Activated naive CD8-positive, alpha-beta T cell treated with anti-CD3 and anti-CD28 coated beads, Interleukin-2, amount 10 ng/mL, durations not matched to agents 7 days and 5 days (primary cell): ENCODE measurements around the gene THRSP. TPM values are rescaled to one million over a fixed set of nuclear protein-coding genes. Genes with fewer than 3 reads are reported as not detected.
"Not testable (repeated sequence)": the region's sequence is repeated elsewhere in the genome, so short reads cannot be mapped to it uniquely, and the experiment has no call there.

Experiments used
- ATAC-seq: fragments of 150-1000 bp; cut with Tn5 transposase; one replicate; pipeline ENCODE4 v1.10.0; 2021; ENCODE audit warnings: low read depth, moderate library complexity
- POLR2A ChIA-PET: fragments of 350-600 bp; sonication (Branson Sonifier 250); formaldehyde crosslinking; loops from one replicate; lab custom pipeline; 2021; ENCODE audit warnings: antibody characterized with exemption; lab: Charles Lee
- DNase-seq: peaks from one replicate; pipeline ENCODE4 v3.0.0; 2021
- H3K27ac Mint-ChIP-seq: one replicate; pipeline ENCODE4 v1.8.0; 2022; ENCODE audit warnings: mild to moderate bottlenecking, mixed read lengths
- H3K27me3 Mint-ChIP-seq: one replicate; pipeline ENCODE4 v1.8.0; 2022; ENCODE audit warnings: mild to moderate bottlenecking, moderate library complexity, mixed read lengths
- H3K36me3 Mint-ChIP-seq: one replicate; pipeline ENCODE4 v1.8.0; 2021; ENCODE audit warnings: mild to moderate bottlenecking, mixed read lengths
- H3K4me1 Mint-ChIP-seq: one replicate; pipeline ENCODE4 v1.8.0; 2021; ENCODE audit warnings: mixed read lengths
- H3K4me3 Mint-ChIP-seq: one replicate; pipeline ENCODE4 v1.8.0; 2022; ENCODE audit warnings: mild to moderate bottlenecking, moderate library complexity, mixed read lengths
- H3K9me3 Mint-ChIP-seq: one replicate; pipeline ENCODE4 v1.8.0; 2021; ENCODE audit warnings: mixed read lengths
- total RNA-seq, 2 experiments: library from RNA; stranded (reverse); gene quantifications; one replicate each; pipeline ENCODE4 v1.2.3, GENCODE V29; 2021

THRSP gene
- not detected for total RNA-seq

- Mint-ChIP-seq H3K4me3 (no peak within 1 kb of the TSS), H3K27me3 (no peaks in the 10 kb centered on the region), H3K9me3 (no peaks in the 10 kb centered on the region), H3K4me1 (peaks cover 1% of the 10 kb centered on the region), H3K36me3 (peaks cover 15% of the 10 kb centered on the region), H3K27ac (no peak within 1 kb of the TSS)
- POLR2A ChIA-PET, result interaction anchor here (1.3 kb wide), 1 partner anchor 16 kb away, joined by 3 read pairs; no protein-coding TSS in a partner anchor
- ATAC-seq (no peak), DNase-seq (no peak)
Observed at GRCh38 chr11:78063440-78064181, at the start of gene THRSP. TSS of gene THRSP (plus strand) at chr11:78063861. CDS start at chr11:78063882, 21 bp downstream.

GRCh38 chr11:78014937-78015520 is 48.6 kb upstream of the THRSP start:
- POLR2A ChIA-PET, H3K4me1 Mint-ChIP-seq, H3K27me3 Mint-ChIP-seq, ATAC-seq, H3K36me3 Mint-ChIP-seq, DNase-seq, H3K27ac Mint-ChIP-seq, H3K4me3 Mint-ChIP-seq, H3K9me3 Mint-ChIP-seq: not testable (repeated sequence)

- Mint-ChIP-seq H3K4me1 (no peaks in the 10 kb centered on the region), H3K27ac (no peak overlapping the region), H3K36me3 (no peaks in the 10 kb centered on the region), H3K4me3 (no peak overlapping the region), H3K9me3 (no peaks in the 10 kb centered on the region), H3K27me3 (peaks cover 5% of the 10 kb centered on the region)
- POLR2A ChIA-PET, result no interaction called here
- DNase-seq, result no peak
- no peak for ATAC-seq
Observed at GRCh38 chr11:78015878-78016277, 47.8 kb upstream of the THRSP start.

GRCh38 chr11:78019808-78020207 is 43.9 kb upstream of the THRSP start:
- H3K36me3 Mint-ChIP-seq, result no peaks in the 10 kb centered on the region
- H3K27ac Mint-ChIP-seq, result no peak overlapping the region
- DNase-seq (no peak), ATAC-seq (no peak)
- H3K4me1 Mint-ChIP-seq, result peaks cover 5% of the 10 kb centered on the region
- H3K9me3 Mint-ChIP-seq, result no peaks in the 10 kb centered on the region
- POLR2A ChIA-PET, result no interaction called here
- H3K27me3 Mint-ChIP-seq, result peaks cover 23% of the 10 kb centered on the region
- no peak overlapping the region for H3K4me3 Mint-ChIP-seq

GRCh38 chr11:78020246-78020645 is 43.4 kb upstream of the THRSP start:
- POLR2A ChIA-PET, result no interaction called here
- ATAC-seq, result no peak
- H3K4me1 Mint-ChIP-seq, result peaks cover 5% of the 10 kb centered on the region
- no peaks in the 10 kb centered on the region for H3K9me3 Mint-ChIP-seq
- DNase-seq, result no peak
- H3K27ac Mint-ChIP-seq, result no peak overlapping the region
- no peak overlapping the region for H3K4me3 Mint-ChIP-seq
- peaks cover 23% of the 10 kb centered on the region for H3K27me3 Mint-ChIP-seq
- H3K36me3 Mint-ChIP-seq, result no peaks in the 10 kb centered on the region

GRCh38 chr11:78021611-78022010 is 42.0 kb upstream of the THRSP start:
- peaks cover 23% of the 10 kb centered on the region for H3K27me3 Mint-ChIP-seq
- H3K36me3 Mint-ChIP-seq, result no peaks in the 10 kb centered on the region
- H3K27ac Mint-ChIP-seq, result no peak overlapping the region
- no peak overlapping the region for H3K4me3 Mint-ChIP-seq
- peaks cover 5% of the 10 kb centered on the region for H3K4me1 Mint-ChIP-seq
- no peak for ATAC-seq
- no peaks in the 10 kb centered on the region for H3K9me3 Mint-ChIP-seq
- POLR2A ChIA-PET, result no interaction called here
- no peak for DNase-seq

- DNase-seq (no peak), ATAC-seq (no peak)
- peaks cover 5% of the 10 kb centered on the region for H3K4me1 Mint-ChIP-seq
- peaks cover 23% of the 10 kb centered on the region for H3K27me3 Mint-ChIP-seq
- POLR2A ChIA-PET, result no interaction called here
- H3K36me3 Mint-ChIP-seq, result no peaks in the 10 kb centered on the region
- H3K27ac Mint-ChIP-seq, result no peak within 1 kb of the TSS
- H3K9me3 Mint-ChIP-seq, result peaks cover 1% of the 10 kb centered on the region
- H3K4me3 Mint-ChIP-seq, result peak within 1 kb of the TSS; percentile 74
Observed at GRCh38 chr11:78022397-78023396, 41.0 kb upstream of the THRSP start, which contains the start of gene KCTD14. TSS of gene KCTD14 (minus strand) at chr11:78023276. CDS start at chr11:78023249, 27 bp downstream.

- no peak for DNase-seq
- H3K4me3 Mint-ChIP-seq, result no peak overlapping the region
- H3K4me1 Mint-ChIP-seq, result peaks cover 5% of the 10 kb centered on the region
- no peak overlapping the region for H3K27ac Mint-ChIP-seq
- no peak for ATAC-seq
- POLR2A ChIA-PET, result no interaction called here
- peaks cover 24% of the 10 kb centered on the region for H3K27me3 Mint-ChIP-seq
- no peaks in the 10 kb centered on the region for H3K36me3 Mint-ChIP-seq
- H3K9me3 Mint-ChIP-seq, result peaks cover 3% of the 10 kb centered on the region
Observed at GRCh38 chr11:78023426-78023825, 40.2 kb upstream of the THRSP start.

- POLR2A ChIA-PET, result no interaction called here
- Mint-ChIP-seq H3K27me3 (peaks cover 27% of the 10 kb centered on the region), H3K27ac (no peak overlapping the region), H3K36me3 (no peaks in the 10 kb centered on the region), H3K4me3 (no peak overlapping the region), H3K9me3 (peaks cover 3% of the 10 kb centered on the region), H3K4me1 (peaks cover 5% of the 10 kb centered on the region)
- DNase-seq, result no peak
- no peak for ATAC-seq
Observed at GRCh38 chr11:78025378-78025777, 38.3 kb upstream of the THRSP start.

- ATAC-seq (no peak), DNase-seq (no peak)
- POLR2A ChIA-PET, result no interaction called here
- H3K27me3 Mint-ChIP-seq, result peaks cover 13% of the 10 kb centered on the region
- H3K27ac Mint-ChIP-seq, result no peak overlapping the region
- H3K4me3 Mint-ChIP-seq, result no peak overlapping the region
- H3K4me1 Mint-ChIP-seq, result peaks cover under 1% of the 10 kb centered on the region
- peaks cover 3% of the 10 kb centered on the region for H3K9me3 Mint-ChIP-seq
- H3K36me3 Mint-ChIP-seq, result no peaks in the 10 kb centered on the region
Observed at GRCh38 chr11:78027759-78028158, 35.9 kb upstream of the THRSP start.

GRCh38 chr11:78028423-78028822 is 35.2 kb upstream of the THRSP start:
- H3K4me3 Mint-ChIP-seq, H3K9me3 Mint-ChIP-seq, POLR2A ChIA-PET, DNase-seq, H3K36me3 Mint-ChIP-seq, ATAC-seq, H3K4me1 Mint-ChIP-seq, H3K27ac Mint-ChIP-seq: not testable (repeated sequence)
- H3K27me3 Mint-ChIP-seq, result peaks cover 11% of the 10 kb centered on the region

GRCh38 chr11:78030429-78031325 is 33.0 kb upstream of the THRSP start:
- Mint-ChIP-seq H3K36me3 (no peaks in the 10 kb centered on the region), H3K27ac (no peak overlapping the region)
- POLR2A ChIA-PET, result interaction anchor here (0.7 kb wide), 1 partner anchor 884 kb away, joined by 3 read pairs; no protein-coding TSS in a partner anchor

More at GRCh38 chr11:78030429-78031325, 33.0 kb upstream of the THRSP start:
- Mint-ChIP-seq H3K9me3 (peaks cover 3% of the 10 kb centered on the region), H3K4me3 (no peak overlapping the region), H3K27me3 (peaks cover 8% of the 10 kb centered on the region), H3K4me1 (peaks cover 1% of the 10 kb centered on the region)
- DNase-seq, result no peak
- no peak for ATAC-seq
